ENCODE results near the gene HSD17B3.
"Not testable (repeated sequence)": the region's sequence is repeated elsewhere in the genome, so short reads cannot be mapped to it uniquely, and the experiment has no call there.

GRCh38 chr9:96322736-96323135 lies 20.8 kb upstream of the HSD17B3 start:
- not testable (repeated sequence) for TF ChIP-seq POLR2A (IDR thresholded peaks at IDR 0.05; ENCODE audit: insufficient read depth in 1 of 2, low read depth in 2 of 2, low read length in 2 of 2); NFE2L2 (IDR thresholded peaks at IDR 0.05; ENCODE audit: low read length); GPN1 (CRISPR knock-in tag; IDR thresholded peaks at IDR 0.05; ENCODE audit: borderline replicate concordance)

Measured in HepG2 (cell line).